Stimulated activated CD8-positive, alpha-beta memory T cell treated with anti-CD3 and anti-CD28 coated beads, Interleukin-4, amount 100 ng/mL, for 24 hours (primary cell): ENCODE measurements around the gene VCX.
"Not testable (repeated sequence)": the region's sequence is repeated elsewhere in the genome, so short reads cannot be mapped to it uniquely, and the experiment has no call there.

Source experiments
- DNase-seq: peaks from one replicate; pipeline ENCODE4 v3.0.0-alpha.2; 2020; ENCODE audit warnings: low read depth

The VCX gene

DNA sequence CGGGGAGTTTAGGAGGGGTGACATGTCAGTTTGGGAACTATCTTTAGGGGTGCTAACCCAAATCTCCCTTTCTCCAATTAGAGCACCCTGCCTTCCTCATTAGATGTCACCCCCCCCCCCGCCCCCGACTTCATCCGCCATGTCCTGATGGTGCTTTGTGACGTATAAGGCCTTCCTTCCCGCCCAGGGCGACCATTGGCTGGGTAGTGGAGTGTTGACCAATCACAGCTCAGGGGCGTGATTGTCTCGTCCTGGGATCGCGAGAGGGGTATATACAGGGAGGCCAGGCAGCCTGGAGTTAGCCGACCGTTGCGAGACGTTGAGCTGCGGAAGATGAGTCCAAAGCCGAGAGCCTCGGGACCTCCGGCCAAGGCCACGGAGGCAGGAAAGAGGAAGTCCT is at the start of gene VCX:
TSS of gene VCX (plus strand) at position 301 of the 400 bp plus-strand sequence. CDS start at position 334, 33 bp downstream.
- not testable (repeated sequence) for DNase-seq

DNA sequence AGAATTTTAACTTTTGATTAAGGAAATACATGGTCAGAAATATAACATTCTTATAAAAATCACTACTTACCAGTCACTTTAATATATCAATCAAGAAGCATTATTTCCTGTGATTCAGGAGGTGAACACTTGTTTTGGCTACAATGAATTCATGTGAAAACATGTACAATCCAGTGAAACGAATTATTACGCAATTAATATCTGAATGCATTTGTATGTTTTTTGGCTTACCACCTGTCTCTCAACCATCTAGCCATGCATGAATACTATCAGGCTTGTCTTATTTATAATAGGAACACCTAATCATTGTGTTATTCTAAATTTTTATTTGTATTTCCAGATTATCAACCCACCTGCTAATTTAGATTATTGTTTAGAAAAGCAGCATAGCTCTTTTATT is 44.6 kb upstream of the VCX start:
- DNase-seq = no peak

DNA sequence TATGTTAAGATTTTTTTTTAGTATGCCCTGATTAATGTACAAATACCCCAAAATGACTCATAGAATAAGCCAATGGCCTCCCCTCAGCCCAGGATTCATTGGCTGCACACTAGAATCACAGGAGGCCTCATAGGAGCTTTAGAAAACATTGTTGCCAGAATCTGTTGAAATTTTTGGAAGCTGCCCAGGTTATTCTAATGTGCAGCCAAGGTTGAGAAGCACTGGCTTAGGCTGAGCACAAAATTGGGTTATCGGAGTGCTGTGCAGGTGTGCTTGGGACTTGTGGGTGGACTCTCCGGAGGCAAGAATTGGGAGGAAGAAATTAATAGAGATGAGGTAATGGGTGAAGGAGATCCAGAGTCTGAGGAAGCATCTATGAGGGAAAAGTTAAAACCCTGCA is 41.3 kb upstream of the VCX start:
- no peak for DNase-seq

DNA sequence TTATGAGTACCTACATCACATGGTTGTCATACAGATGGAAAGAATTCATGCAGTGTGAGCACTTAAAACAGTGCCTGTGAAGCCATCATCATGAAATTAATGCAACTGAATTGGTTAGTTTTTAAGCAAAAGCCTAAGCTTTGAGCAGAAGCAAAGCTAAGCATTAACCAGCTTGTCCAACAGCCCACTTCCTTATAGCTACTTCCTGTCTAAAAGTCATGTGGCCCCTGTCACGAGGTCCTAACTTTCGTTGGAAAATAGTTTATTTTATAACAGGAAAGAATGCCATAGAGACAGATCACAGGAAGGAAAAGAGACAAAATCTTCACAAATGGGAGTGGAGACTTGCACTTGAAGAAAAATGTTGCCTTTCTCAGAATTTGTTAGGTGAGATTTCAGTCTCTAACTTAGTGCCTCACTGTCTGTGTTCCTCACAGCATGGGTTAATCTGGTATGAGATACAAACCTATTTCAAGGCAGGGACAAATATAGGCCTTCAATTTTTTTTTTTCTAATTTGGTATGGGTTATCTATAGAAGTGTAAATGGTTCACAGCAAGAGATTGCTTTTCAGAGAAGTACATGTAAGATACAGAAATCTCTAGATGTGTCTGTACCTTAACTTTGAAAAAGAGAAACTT is 27.7 kb upstream of the VCX start:
- no peak for DNase-seq

DNA sequence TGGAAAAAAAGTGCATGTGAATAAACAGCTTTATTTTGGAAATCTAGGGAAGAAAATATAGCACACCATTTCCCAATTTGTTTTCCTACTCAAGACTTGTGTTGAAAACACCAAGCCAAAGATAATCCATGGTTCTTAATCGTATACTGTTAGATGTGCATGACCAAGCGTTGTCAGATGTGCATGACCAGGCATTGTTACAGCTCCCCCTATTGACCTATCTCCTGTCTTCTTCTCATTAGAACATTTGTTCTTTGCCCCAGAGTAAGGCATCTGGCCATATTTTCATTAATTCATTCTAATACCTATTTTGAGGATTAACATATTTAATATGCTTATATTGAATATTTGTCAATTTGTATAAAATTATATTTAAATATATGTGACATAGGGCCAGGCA is 14.4 kb upstream of the VCX start:
- DNase-seq = no peak

DNA sequence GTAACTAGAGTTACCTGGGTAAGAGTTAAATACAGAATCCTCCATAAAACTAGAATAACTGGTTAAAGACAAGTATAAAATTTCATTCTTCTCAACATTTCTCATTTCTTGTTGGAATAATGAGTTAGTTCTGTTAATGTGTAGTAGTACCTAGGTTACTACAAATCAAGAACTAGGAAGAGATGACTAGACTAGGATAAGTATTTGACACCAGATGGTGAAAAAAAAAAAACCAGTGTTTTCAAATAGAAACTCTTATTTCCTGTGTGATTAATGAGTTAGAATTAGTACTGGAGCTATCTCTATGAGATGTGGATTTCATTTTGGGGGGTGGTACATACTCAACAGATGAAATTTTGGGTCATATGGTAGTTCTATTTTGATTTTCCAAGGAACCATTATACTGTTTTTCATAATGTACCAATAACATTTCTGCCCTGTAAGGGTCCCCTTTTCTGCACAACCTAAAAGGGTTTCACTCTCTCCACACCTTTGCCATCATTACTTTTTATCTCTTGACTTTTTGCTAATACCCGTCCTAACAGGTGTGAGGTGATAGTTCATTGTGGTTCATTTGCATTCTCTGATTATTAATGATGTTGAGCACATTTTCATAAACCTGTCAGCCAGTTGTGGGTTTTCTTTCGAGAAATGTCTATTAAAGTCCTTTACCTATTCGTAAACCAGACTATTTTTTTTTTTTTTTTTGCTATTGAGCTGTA is 1.7 kb upstream of the VCX start:
- DNase-seq = no peak

DNA sequence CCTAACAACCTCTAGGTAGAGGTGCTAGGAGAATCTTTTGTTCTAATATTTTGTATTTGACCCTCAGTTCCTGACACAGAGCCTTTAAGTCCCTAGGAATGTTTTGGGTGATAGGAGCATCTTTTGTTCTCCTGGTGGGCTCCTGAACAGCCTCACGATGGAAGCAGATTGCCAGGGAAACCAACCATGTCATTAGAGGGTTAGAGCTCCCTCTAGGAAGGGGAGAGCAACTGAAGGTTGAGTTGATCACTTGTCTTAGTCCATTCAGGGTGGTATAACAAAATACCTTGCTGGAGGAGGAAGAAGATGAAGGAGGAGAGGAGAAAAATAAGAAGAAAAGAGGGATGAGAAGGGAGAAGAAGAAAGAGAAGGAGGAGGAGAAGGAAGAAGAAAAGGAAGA is 9.2 kb downstream of the VCX start:
- DNase-seq = no peak

DNA sequence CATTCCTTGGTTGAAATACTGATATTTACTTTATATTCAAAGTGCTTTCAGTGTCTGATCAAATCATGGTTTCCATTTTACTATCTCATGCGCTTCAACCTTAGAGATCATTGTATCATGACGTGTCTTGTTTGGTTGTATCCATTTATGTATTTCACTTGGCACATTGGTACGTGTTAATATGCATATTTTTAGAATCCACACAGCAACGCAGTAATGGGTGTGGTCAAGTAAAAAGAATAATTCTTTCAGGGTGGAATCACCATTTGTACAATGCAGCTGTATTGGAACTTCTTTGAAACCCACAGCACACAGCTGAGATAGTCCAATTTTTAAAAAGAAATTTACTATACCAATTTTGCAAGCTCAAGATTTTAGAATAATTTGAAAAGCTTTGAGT is 29.1 kb downstream of the VCX start:
- DNase-seq = no peak

DNA sequence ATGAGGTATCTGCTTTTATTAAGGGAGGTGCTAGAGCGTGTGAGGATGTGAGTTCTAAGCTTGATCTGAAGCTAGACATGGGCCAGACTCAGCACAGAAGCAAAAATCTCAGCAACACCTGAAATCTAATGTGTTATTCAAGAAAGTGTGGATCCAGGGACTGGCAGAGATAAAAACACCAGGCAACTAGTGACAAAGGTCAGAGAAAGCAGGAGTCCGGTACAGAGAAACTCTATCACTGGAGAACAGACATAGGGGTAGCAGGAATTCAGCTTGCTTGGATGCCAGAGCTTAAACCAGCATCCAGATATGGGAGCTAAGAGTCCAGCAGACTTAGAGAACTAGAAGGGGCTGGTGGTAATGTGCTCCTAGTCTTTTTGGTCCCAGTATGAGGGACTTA is 34.0 kb downstream of the VCX start:
- no peak for DNase-seq

DNA sequence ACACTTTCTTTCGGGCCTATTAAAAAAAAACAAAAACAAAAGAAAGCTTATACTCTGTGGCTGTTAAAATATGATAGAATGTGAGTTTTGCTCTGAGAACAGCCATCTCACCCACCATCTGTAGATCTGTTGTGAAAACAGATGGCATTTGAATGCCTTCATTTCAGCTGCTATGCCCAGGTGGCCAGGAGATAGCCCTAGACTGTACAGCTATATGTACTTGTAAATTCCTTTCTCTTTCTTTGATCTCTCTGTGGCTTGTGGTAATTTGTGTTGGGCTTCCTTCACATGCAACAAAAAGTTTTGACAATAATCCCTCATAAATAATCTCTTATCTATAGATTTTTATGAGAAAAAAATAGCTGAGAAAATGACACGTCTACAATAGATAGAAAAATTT is 46.2 kb downstream of the VCX start:
- DNase-seq = no peak

DNA sequence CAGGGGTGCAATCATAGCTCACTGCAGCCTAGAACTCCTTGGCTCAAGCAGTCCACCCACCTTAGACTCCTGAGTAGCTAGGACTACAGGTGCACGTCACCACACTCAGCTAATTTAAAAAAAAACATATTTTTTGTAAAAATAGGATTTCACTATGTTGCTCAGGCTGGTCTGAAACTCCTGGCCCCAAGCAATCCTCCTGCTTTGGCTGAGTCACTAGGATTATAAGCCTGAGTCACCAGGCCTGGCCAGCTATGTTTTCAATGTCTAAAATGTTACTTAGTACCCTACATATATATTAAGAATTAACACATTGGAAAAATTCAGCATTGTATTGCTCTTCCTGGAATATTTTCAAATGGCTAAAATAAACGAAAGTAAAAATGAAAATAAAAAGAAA is 46.7 kb downstream of the VCX start:
- DNase-seq = no peak

DNA sequence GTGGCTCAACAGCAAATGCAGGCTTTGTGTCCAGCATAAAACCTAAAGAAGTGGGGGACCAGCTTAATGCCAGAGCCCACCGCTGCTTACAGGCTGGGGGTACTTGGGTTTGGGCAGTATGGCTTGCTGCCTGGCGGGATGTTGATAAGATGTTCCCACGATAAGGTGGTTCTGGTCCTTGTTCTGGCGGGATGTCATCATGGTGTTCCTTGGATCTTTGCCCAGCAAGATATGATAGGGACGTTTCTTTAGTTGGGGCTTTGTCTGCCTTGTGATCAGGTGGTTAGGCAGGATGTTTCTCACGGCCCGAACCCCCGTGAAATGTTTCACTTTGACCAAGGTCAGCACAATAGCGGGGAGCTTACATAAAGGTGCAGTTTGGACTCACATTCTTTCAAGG is 49.0 kb downstream of the VCX start:
- no peak for DNase-seq
